Peyer's patch (tissue), 4 donors: ENCODE results near the gene LHFPL2.

Experiments
- CTCF ChIP-seq, 6 experiments: fragments of 450-650 bp in 4 of 6; fragments of 200-600 bp in 2 of 6; sonication (generic) in 1 of 6; IDR thresholded peaks; one replicate each; pipeline ENCODE4 v1.5.1; 2017 to 2019; ENCODE audit warnings: antibody characterized with exemption in 6 of 6, mild to moderate bottlenecking in 3 of 6, moderate library complexity in 1 of 6
- POLR2A ChIP-seq, 2 donors: fragments of 450-650 bp; IDR thresholded peaks; one replicate each; pipeline ENCODE4 v1.5.1; 2017; ENCODE audit warnings: antibody characterized with exemption in 2 of 2, mild to moderate bottlenecking in 2 of 2, moderate library complexity in 2 of 2

DNA sequence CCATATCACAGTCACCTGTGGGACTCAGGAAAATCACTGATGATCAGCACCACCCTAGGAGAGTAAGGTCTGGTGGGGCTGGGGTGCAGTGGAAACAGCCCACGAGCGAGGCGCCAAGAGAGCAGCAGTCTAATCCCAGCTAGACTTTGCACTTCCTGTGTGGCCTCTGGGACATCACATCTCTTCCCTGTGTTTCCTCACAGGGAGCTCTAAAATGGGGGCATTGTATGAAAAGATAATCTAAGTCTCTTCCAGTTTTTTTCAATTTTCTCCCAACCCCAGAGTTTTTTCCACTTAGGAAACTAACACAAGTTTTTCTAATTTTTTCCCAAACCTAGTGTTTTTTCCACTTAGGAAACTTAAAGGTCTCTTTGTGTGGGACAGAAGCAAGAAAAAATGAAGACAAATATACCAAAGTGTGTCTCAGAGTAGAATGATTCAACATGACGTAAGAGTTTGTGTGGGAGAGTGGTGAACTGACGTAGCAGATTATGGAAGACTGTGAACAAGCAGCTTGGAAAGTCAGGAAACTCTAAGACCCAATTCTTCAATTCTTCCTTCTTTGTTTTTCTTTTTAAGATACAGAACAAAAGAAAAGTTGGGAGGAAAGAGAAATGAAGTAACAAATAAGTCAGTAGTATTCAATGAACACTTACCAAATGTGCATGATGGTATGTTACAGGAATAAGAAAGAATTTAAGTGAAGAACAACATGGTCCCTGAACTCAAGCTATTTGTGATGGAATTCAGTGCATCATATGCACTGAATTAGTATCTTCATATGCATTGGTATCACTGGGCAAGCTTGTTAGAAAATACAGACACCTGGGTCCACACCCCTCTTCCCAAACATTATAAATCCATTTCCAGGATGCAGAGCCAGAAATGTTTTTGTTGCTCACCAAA is 51.3 kb downstream of the LHFPL2 start:
- TF ChIP-seq CTCF (IDR thresholded peaks at IDR 0.05) (no peak), POLR2A (IDR thresholded peaks at IDR 0.05) (no peak)
